ENCODE data around the gene CLDN18. TPM values are rescaled to one million over a fixed set of nuclear protein-coding genes. Genes with fewer than 3 reads are reported as not detected.

Gene CLDN18
- total and polyA plus RNA-seq, 2 experiments from 2014 or later = 0.19 TPM; not detected in 1

DNA sequence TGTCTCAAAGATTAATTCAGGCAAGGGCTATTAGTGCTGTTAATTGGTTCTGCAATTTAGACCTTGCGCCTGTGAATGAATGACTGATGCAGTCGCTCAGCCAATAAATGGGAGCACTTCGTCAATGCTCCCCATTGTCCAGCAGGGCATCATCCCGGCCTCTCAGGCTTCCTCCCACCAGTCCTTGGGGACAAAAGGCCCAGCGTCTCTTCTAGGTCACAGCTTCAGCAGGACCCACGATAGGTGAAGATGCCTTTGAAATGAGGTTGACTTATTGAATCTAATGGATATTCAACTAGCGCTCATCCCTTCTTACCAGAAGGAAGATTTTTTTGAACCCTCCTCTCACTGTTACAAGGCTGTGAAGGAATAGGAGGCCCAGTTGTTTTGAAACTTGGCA lies 47.7 kb upstream of the CLDN18 start (continued):
- TF ChIP-seq, protein P1, sequence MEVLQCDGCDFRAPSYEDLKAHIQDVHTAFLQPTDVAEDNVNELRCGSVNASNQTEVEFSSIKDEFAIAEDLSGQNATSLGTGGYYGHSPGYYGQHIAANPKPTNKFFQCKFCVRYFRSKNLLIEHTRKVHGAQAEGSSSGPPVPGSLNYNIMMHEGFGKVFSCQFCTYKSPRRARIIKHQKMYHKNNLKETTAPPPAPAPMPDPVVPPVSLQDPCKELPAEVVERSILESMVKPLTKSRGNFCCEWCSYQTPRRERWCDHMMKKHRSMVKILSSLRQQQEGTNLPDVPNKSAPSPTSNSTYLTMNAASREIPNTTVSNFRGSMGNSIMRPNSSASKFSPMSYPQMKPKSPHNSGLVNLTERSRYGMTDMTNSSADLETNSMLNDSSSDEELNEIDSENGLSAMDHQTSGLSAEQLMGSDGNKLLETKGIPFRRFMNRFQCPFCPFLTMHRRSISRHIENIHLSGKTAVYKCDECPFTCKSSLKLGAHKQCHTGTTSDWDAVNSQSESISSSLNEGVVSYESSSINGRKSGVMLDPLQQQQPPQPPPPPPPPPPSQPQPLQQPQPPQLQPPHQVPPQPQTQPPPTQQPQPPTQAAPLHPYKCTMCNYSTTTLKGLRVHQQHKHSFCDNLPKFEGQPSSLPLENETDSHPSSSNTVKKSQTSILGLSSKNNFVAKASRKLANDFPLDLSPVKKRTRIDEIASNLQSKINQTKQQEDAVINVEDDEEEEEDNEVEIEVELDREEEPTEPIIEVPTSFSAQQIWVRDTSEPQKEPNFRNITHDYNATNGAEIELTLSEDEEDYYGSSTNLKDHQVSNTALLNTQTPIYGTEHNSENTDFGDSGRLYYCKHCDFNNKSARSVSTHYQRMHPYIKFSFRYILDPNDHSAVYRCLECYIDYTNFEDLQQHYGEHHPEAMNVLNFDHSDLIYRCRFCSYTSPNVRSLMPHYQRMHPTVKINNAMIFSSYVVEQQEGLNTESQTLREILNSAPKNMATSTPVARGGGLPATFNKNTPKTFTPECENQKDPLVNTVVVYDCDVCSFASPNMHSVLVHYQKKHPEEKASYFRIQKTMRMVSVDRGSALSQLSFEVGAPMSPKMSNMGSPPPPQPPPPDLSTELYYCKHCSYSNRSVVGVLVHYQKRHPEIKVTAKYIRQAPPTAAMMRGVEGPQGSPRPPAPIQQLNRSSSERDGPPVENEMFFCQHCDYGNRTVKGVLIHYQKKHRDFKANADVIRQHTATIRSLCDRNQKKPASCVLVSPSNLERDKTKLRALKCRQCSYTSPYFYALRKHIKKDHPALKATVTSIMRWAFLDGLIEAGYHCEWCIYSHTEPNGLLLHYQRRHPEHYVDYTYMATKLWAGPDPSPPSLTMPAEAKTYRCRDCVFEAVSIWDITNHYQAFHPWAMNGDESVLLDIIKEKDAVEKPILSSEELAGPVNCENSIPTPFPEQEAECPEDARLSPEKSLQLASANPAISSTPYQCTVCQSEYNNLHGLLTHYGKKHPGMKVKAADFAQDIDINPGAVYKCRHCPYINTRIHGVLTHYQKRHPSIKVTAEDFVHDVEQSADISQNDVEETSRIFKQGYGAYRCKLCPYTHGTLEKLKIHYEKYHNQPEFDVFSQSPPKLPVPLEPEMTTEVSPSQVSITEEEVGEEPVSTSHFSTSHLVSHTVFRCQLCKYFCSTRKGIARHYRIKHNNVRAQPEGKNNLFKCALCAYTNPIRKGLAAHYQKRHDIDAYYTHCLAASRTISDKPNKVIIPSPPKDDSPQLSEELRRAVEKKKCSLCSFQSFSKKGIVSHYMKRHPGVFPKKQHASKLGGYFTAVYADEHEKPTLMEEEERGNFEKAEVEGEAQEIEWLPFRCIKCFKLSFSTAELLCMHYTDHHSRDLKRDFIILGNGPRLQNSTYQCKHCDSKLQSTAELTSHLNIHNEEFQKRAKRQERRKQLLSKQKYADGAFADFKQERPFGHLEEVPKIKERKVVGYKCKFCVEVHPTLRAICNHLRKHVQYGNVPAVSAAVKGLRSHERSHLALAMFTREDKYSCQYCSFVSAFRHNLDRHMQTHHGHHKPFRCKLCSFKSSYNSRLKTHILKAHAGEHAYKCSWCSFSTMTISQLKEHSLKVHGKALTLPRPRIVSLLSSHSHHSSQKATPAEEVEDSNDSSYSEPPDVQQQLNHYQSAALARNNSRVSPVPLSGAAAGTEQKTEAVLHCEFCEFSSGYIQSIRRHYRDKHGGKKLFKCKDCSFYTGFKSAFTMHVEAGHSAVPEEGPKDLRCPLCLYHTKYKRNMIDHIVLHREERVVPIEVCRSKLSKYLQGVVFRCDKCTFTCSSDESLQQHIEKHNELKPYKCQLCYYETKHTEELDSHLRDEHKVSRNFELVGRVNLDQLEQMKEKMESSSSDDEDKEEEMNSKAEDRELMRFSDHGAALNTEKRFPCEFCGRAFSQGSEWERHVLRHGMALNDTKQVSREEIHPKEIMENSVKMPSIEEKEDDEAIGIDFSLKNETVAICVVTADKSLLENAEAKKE (CRISPR knock-in tag; IDR thresholded peaks at IDR 0.05) = no peak
- TF ChIP-seq JUNB (IDR thresholded peaks at IDR 0.05; ENCODE audit: unreplicated experiment) (no peak), POLR2AphosphoS5 (IDR thresholded peaks at IDR 0.05; ENCODE audit: low read depth) (no peak), NANOG (IDR thresholded peaks at IDR 0.05; ENCODE audit: borderline replicate concordance) (no peak), EZH2 (IDR thresholded peaks at IDR 0.05; ENCODE audit: low read depth, unreplicated experiment) (no peak), STAT1 (IDR thresholded peaks at IDR 0.05; ENCODE audit: unreplicated experiment) (no peak), CREB1 (CRISPR knock-in tag; IDR thresholded peaks at IDR 0.05; ENCODE audit: low read depth) (no peak)
- TF ChIP-seq, protein P2, sequence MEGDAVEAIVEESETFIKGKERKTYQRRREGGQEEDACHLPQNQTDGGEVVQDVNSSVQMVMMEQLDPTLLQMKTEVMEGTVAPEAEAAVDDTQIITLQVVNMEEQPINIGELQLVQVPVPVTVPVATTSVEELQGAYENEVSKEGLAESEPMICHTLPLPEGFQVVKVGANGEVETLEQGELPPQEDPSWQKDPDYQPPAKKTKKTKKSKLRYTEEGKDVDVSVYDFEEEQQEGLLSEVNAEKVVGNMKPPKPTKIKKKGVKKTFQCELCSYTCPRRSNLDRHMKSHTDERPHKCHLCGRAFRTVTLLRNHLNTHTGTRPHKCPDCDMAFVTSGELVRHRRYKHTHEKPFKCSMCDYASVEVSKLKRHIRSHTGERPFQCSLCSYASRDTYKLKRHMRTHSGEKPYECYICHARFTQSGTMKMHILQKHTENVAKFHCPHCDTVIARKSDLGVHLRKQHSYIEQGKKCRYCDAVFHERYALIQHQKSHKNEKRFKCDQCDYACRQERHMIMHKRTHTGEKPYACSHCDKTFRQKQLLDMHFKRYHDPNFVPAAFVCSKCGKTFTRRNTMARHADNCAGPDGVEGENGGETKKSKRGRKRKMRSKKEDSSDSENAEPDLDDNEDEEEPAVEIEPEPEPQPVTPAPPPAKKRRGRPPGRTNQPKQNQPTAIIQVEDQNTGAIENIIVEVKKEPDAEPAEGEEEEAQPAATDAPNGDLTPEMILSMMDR (conservative IDR thresholded peaks at IDR 0.05; ENCODE audit: low read depth in 2 of 2) = no peak

DNA sequence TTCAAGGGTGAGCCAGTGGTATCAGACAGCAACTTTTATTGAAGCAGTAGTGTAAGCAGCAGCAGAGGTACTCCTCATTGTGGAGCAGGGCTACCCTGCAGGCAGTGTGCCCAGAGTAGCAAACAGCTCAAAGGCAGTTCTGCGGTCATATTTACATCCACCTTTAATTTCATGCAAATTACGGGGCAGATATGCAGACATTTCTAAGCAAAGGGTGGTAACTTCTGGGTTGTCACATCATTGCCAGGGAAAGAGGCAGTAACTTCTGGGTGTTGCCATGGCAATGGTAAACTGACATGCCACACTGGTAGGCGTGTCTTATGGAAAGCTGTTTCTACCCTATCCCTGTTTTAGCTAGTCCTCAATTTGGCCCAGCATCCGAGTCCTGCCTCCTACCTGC lies 46.5 kb upstream of the CLDN18 start:
- H3K27me3 ChIP-seq (ENCODE audit: insufficient read depth) = no peaks in the 10 kb centered on the region
- H2AFZ ChIP-seq = no peak overlapping the region
- TF ChIP-seq, protein P3, sequence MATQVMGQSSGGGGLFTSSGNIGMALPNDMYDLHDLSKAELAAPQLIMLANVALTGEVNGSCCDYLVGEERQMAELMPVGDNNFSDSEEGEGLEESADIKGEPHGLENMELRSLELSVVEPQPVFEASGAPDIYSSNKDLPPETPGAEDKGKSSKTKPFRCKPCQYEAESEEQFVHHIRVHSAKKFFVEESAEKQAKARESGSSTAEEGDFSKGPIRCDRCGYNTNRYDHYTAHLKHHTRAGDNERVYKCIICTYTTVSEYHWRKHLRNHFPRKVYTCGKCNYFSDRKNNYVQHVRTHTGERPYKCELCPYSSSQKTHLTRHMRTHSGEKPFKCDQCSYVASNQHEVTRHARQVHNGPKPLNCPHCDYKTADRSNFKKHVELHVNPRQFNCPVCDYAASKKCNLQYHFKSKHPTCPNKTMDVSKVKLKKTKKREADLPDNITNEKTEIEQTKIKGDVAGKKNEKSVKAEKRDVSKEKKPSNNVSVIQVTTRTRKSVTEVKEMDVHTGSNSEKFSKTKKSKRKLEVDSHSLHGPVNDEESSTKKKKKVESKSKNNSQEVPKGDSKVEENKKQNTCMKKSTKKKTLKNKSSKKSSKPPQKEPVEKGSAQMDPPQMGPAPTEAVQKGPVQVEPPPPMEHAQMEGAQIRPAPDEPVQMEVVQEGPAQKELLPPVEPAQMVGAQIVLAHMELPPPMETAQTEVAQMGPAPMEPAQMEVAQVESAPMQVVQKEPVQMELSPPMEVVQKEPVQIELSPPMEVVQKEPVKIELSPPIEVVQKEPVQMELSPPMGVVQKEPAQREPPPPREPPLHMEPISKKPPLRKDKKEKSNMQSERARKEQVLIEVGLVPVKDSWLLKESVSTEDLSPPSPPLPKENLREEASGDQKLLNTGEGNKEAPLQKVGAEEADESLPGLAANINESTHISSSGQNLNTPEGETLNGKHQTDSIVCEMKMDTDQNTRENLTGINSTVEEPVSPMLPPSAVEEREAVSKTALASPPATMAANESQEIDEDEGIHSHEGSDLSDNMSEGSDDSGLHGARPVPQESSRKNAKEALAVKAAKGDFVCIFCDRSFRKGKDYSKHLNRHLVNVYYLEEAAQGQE (IDR thresholded peaks at IDR 0.05; ENCODE audit: unreplicated experiment) = no peak
- TF ChIP-seq ZNF331 (CRISPR knock-in tag; IDR thresholded peaks at IDR 0.05; ENCODE audit: low read depth) = no peak
- TF ChIP-seq, protein P4, sequence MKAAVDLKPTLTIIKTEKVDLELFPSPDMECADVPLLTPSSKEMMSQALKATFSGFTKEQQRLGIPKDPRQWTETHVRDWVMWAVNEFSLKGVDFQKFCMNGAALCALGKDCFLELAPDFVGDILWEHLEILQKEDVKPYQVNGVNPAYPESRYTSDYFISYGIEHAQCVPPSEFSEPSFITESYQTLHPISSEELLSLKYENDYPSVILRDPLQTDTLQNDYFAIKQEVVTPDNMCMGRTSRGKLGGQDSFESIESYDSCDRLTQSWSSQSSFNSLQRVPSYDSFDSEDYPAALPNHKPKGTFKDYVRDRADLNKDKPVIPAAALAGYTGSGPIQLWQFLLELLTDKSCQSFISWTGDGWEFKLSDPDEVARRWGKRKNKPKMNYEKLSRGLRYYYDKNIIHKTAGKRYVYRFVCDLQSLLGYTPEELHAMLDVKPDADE (IDR thresholded peaks at IDR 0.05) = no peak
- no peak for TF ChIP-seq STAT1 (IDR thresholded peaks at IDR 0.05; ENCODE audit: unreplicated experiment)
- TF ChIP-seq EZH2phosphoT487 (IDR thresholded peaks at IDR 0.05; ENCODE audit: unreplicated experiment) = no peak
- no peak overlapping the region for H3K4me2 ChIP-seq
- no peak overlapping the region for H3K27ac Mint-ChIP-seq
- H3K4me3 Mint-ChIP-seq = no peak overlapping the region
- H3K36me3 ChIP-seq (ENCODE audit: insufficient read depth) = no peaks in the 10 kb centered on the region
- H3K27ac ChIP-seq (ENCODE audit: low read depth) = no peak overlapping the region
- no peaks in the 10 kb centered on the region for H3K9me2 ChIP-seq (ENCODE audit: insufficient read depth)
- H3K27me3 Mint-ChIP-seq (ENCODE audit: insufficient read depth, low read depth, poor library complexity) = peaks cover 8% of the 10 kb centered on the region
- peaks cover 4% of the 10 kb centered on the region; the same call in 1 of the 2 replicates for H3K4me1 ChIP-seq (ENCODE audit: insufficient read depth)
- no peaks in the 10 kb centered on the region for H4K20me1 ChIP-seq (replicated peaks; ENCODE audit: insufficient read depth)
- H3K36me3 Mint-ChIP-seq (ENCODE audit: low read depth) = no peaks in the 10 kb centered on the region
- H3K79me2 ChIP-seq (replicated peaks; ENCODE audit: insufficient read depth) = no peaks in the 10 kb centered on the region
- H3K9me3 Mint-ChIP-seq = no peaks in the 10 kb centered on the region
- ATAC-seq (no peak), DNase-seq (ENCODE audit: low spot score) (no peak)
- no peaks in the 10 kb centered on the region for H3F3A ChIP-seq (replicated peaks; ENCODE audit: low read depth)
- no peak overlapping the region for H3K4me3 ChIP-seq
- peaks cover 4% of the 10 kb centered on the region for H3K4me1 Mint-ChIP-seq
